Endodermal cell (in vitro differentiated cells): ENCODE results near the gene RASGRP3. TPM values are rescaled to one million over a fixed set of nuclear protein-coding genes. Genes with fewer than 3 reads are reported as not detected.

ENCODE experiments used
- DNase-seq: peaks from one replicate; pipeline ENCODE4 v3.0.0-alpha.2; 2017
- H3K27ac ChIP-seq: 2 replicates; pipeline ENCODE4 v1.5.1; 2013; ENCODE audit warnings: mild to moderate bottlenecking, low read depth, low read length, moderate library complexity
- H3K27me3 ChIP-seq: 2 replicates; pipeline ENCODE4 v1.6.1; 2013; ENCODE audit warnings: mild to moderate bottlenecking, low read length, moderate library complexity; ENCODE audit not compliant: insufficient read depth, control insufficient read depth, poor library complexity, severe bottlenecking
- H3K36me3 ChIP-seq: 2 replicates; pipeline ENCODE4 v1.7.0; 2013; ENCODE audit warnings: mild to moderate bottlenecking, low read length, moderate library complexity; ENCODE audit not compliant: control insufficient read depth, insufficient read depth
- H3K4me1 ChIP-seq: one replicate; pipeline ENCODE4 v1.7.0; 2013; ENCODE audit warnings: low read length; ENCODE audit not compliant: control insufficient read depth, insufficient read depth
- H3K4me3 ChIP-seq: 2 replicates; pipeline ENCODE4 v1.5.1; 2013; ENCODE audit warnings: mild to moderate bottlenecking, low read length, moderate library complexity
- H3K9ac ChIP-seq: 2 replicates; pipeline ENCODE4 v1.6.1; 2013; ENCODE audit warnings: mild to moderate bottlenecking, low read length, moderate library complexity; ENCODE audit not compliant: poor library complexity, severe bottlenecking; ENCODE audit errors: extremely low read depth
- H3K9me3 ChIP-seq: 2 replicates; pipeline ENCODE4 v1.6.1; 2013; ENCODE audit warnings: mild to moderate bottlenecking, low read length, moderate library complexity; ENCODE audit not compliant: control insufficient read depth
- H3K27ac Mint-ChIP-seq: 2 replicates; pipeline ENCODE4 v1.8.0; 2020; ENCODE audit warnings: mixed read lengths
- H3K27me3 Mint-ChIP-seq: 2 replicates; pipeline ENCODE4 v1.8.0; 2021; ENCODE audit warnings: mild to moderate bottlenecking, mixed read lengths; ENCODE audit not compliant: insufficient read depth
- H3K36me3 Mint-ChIP-seq: 2 replicates; pipeline ENCODE4 v1.8.0; 2020; ENCODE audit warnings: low read depth, mixed read lengths
- H3K4me1 Mint-ChIP-seq: 2 replicates; pipeline ENCODE4 v1.8.0; 2020; ENCODE audit warnings: mixed read lengths
- H3K4me3 Mint-ChIP-seq: 2 replicates; pipeline ENCODE4 v1.8.0; 2020; ENCODE audit warnings: mild to moderate bottlenecking, moderate library complexity, mixed read lengths
- H3K9me3 Mint-ChIP-seq: 2 replicates; pipeline ENCODE4 v1.8.0; 2020; ENCODE audit warnings: mild to moderate bottlenecking, mixed read lengths
- WGBS, 2 experiments: methylation state at CpG; one replicate each; pipeline versions ENCODE4 v1.1.5 to v1.1.7; 2013; ENCODE audit warnings: missing lambda C conversion rate in 2 of 2, mixed read lengths in 1 of 2; ENCODE audit not compliant: insufficient coverage in 1 of 2, insufficient read length in 1 of 2; 5-methylcytosine and 5-hydroxymethylcytosine counted together
- total RNA-seq, 2 donors: library from RNA; stranded (reverse); fragmentation: NEBNext Ultra II Directional in 1 of 2; extraction: Animal tissue kit (Norgen Biotek cat#: 25700) in 1 of 2; gene quantifications; 2 replicates in 1 of 2; 3 replicates in 1 of 2; pipeline ENCODE4 v1.2.1, GENCODE V29; 2021
- TF ChIP-seq, protein P1 (sequence below): fragments of 200-600 bp; sonication (generic); conservative IDR thresholded peaks from 2 replicates; pipeline ENCODE4 v1.5.0; 2021; ENCODE audit warnings: antibody characterized with exemption, mild to moderate bottlenecking

RASGRP3 gene
- total RNA-seq, 2 donors from 2014 or later = 0.29 TPM; not detected in 1

DNA sequence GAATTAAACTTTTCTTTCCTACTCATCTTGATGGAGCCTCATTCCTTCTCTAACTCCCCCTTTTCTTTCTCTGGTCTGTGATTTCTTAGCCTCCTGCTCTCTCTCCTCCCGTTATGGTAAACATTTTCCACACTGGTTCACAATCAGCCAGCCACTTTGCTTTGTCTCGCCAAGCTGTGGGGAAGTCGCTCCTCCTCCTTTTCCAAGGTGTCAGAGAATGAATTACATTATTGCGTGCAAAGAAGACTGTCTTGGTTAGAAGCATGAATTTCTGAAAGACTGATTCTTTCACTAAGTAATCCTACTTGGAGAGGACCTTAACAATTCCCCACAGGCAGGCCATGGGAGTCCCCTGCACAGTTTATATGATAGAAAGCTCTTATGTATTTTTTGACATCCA, 46.1 kb downstream of the RASGRP3 start:
- Histone ChIP-seq H3K27ac (peak overlapping the region; percentile 10), H3K9ac (no peak overlapping the region), H3K4me1 (no peaks in the 10 kb centered on the region), H3K4me3 (no peak overlapping the region), H3K36me3 (no peaks in the 10 kb centered on the region), H3K27me3 (no peaks in the 10 kb centered on the region), H3K9me3 (no peaks in the 10 kb centered on the region)
- TF ChIP-seq, protein P1, sequence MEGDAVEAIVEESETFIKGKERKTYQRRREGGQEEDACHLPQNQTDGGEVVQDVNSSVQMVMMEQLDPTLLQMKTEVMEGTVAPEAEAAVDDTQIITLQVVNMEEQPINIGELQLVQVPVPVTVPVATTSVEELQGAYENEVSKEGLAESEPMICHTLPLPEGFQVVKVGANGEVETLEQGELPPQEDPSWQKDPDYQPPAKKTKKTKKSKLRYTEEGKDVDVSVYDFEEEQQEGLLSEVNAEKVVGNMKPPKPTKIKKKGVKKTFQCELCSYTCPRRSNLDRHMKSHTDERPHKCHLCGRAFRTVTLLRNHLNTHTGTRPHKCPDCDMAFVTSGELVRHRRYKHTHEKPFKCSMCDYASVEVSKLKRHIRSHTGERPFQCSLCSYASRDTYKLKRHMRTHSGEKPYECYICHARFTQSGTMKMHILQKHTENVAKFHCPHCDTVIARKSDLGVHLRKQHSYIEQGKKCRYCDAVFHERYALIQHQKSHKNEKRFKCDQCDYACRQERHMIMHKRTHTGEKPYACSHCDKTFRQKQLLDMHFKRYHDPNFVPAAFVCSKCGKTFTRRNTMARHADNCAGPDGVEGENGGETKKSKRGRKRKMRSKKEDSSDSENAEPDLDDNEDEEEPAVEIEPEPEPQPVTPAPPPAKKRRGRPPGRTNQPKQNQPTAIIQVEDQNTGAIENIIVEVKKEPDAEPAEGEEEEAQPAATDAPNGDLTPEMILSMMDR = no peak
- Mint-ChIP-seq H3K27me3 (no peaks in the 10 kb centered on the region), H3K9me3 (no peaks in the 10 kb centered on the region), H3K27ac (no peak overlapping the region), H3K4me1 (no peaks in the 10 kb centered on the region), H3K4me3 (no peak overlapping the region), H3K36me3 (no peaks in the 10 kb centered on the region)
- 40 to 88% methylated on average over 1 to 4 of the region's 4 CpGs for WGBS, 2 experiments
- DNase-seq = no peak

DNA sequence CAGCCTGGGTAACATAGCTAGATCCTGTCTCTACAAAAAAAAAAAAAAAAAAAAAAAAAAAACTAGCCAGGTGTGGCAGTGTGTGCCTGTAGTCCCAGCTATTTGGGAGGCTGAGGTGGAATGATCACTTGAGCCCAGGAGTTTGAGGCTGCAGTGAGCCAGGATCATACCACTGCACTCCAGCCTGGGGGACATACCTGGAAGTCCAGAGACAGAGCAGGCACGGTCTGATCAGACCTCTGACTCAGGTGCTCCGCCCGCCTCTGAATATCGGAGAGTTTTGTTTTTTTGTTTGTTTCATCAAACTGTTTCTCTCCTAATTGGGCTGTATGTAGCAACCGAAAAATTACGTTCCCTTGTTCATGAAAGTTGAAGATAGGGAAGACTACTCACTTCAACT, 49.2 kb downstream of the RASGRP3 start:
- H3K9me3 Mint-ChIP-seq = no peaks in the 10 kb centered on the region
- no peaks in the 10 kb centered on the region for H3K4me1 Mint-ChIP-seq
- no peaks in the 10 kb centered on the region for H3K27me3 Mint-ChIP-seq
- DNase-seq = no peak
- H3K27ac ChIP-seq = no peak overlapping the region
- no peak overlapping the region for H3K9ac ChIP-seq
- no peaks in the 10 kb centered on the region for H3K36me3 Mint-ChIP-seq
- H3K4me3 ChIP-seq = no peak overlapping the region
- H3K36me3 ChIP-seq = no peaks in the 10 kb centered on the region
- WGBS, 2 experiments = 94 to 97% methylated on average over 6 of the region's 6 CpGs
- no peak overlapping the region for H3K27ac Mint-ChIP-seq
- no peaks in the 10 kb centered on the region for H3K4me1 ChIP-seq
- no peaks in the 10 kb centered on the region for H3K27me3 ChIP-seq
- H3K4me3 Mint-ChIP-seq = no peak overlapping the region
- no peaks in the 10 kb centered on the region for H3K9me3 ChIP-seq
- TF ChIP-seq, protein P1 = no peak

DNA sequence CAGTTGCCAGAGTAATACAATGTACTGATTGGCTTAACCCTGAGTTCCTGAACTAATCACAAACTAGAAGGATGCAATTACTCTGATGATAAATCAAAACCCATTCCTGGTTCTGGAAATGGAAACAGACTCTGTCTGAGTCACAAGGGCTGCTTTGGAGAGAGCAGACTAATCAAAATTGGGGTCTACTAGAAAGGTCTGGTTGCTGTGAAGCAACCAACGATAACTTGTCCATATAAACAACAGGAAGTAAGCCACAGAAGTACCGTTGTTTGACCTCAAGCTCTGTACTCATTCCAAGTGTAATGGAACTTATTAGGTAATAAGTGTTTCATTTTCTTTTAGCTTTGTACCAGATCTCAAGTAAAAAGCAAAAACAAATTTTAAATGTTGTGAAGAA, 49.7 kb downstream of the RASGRP3 start:
- no peaks in the 10 kb centered on the region for H3K4me1 ChIP-seq
- no peak overlapping the region for H3K4me3 Mint-ChIP-seq
- H3K27ac ChIP-seq = no peak overlapping the region
- H3K9me3 ChIP-seq = no peaks in the 10 kb centered on the region
- no peaks in the 10 kb centered on the region for H3K9me3 Mint-ChIP-seq
- DNase-seq = no peak
- H3K27me3 ChIP-seq = no peaks in the 10 kb centered on the region
- no peak overlapping the region for H3K4me3 ChIP-seq
- no peak overlapping the region for H3K27ac Mint-ChIP-seq
- WGBS, 2 experiments = 88 to 94% methylated on average over 2 of the region's 2 CpGs
- H3K9ac ChIP-seq = no peak overlapping the region
- H3K36me3 Mint-ChIP-seq = no peaks in the 10 kb centered on the region
- H3K4me1 Mint-ChIP-seq = no peaks in the 10 kb centered on the region
- TF ChIP-seq, protein P1 = no peak
- no peaks in the 10 kb centered on the region for H3K27me3 Mint-ChIP-seq
- H3K36me3 ChIP-seq = no peaks in the 10 kb centered on the region
